ENCODE measurements around the gene LSM3. TPM values are rescaled to one million over a fixed set of nuclear protein-coding genes. Genes with fewer than 3 reads are reported as not detected.

The LSM3 gene
- total RNA-seq, 1 experiment from 2014 or later = 17.4 TPM

- H4K20me1 ChIP-seq (ENCODE audit: insufficient read depth) = no peaks in the 10 kb centered on the region
- CTCF ChIA-PET = interaction anchor here (0.8 to 1.9 kb wide), 2 partner anchors 255 to 310 kb away, joined by 3 to 4 read pairs; no protein-coding TSS in a partner anchor
- no peaks in the 10 kb centered on the region for H3K9me3 ChIP-seq (ENCODE audit: control insufficient read depth in 1 of 2, insufficient read depth in 1 of 2, low read depth in 1 of 2, low read length in 2 of 2)
- POLR2A ChIA-PET = no interaction called here
- no peaks in the 10 kb centered on the region for H3K27me3 ChIP-seq (ENCODE audit: insufficient read depth, low read length)
- H3K4me1 ChIP-seq (ENCODE audit: control insufficient read depth in 1 of 2, insufficient read depth in 2 of 2, low read length in 2 of 2) = no peaks in the 10 kb centered on the region
- H3K9ac ChIP-seq (ENCODE audit: low read length) = no peak overlapping the region
- no peak overlapping the region for H3K4me2 ChIP-seq (ENCODE audit: low read length)
- H3K79me2 ChIP-seq (ENCODE audit: insufficient read depth, low read length) = no peaks in the 10 kb centered on the region
- H3K4me3 ChIP-seq (replicated peaks in 1 of 2; ENCODE audit: low read depth in 1 of 2, low read length in 2 of 2) = no peak overlapping the region
- ATAC-seq (peak; percentile 43; the same call in 1 of the 2 replicates), DNase-seq (ENCODE audit: low read depth, low spot score) (no peak)
- no peak overlapping the region for H3K27ac ChIP-seq (ENCODE audit: low read depth, low read length)
- no peaks in the 10 kb centered on the region for H3K36me3 ChIP-seq (ENCODE audit: control insufficient read depth in 1 of 2, insufficient read depth in 2 of 2, low read length in 2 of 2)
- H2AFZ ChIP-seq (ENCODE audit: low read depth, low read length, poor library complexity, severe bottlenecking) = no peak overlapping the region
- RAD21 ChIA-PET (ENCODE audit: low non-redundant PET in 1 of 2, low total read pairs in 2 of 2, uncharacterized antibody in 2 of 2, unreplicated experiment in 2 of 2) = no interaction called here
- TF ChIP-seq CTCF (IDR thresholded peaks at IDR 0.05 in 2 of 3, conservative IDR thresholded peaks at IDR 0.05 in 1 of 3; ENCODE audit: borderline replicate concordance in 1 of 3, insufficient read depth in 1 of 3, low read depth in 2 of 3, low read length in 2 of 3) = peak in 1 of 3 experiments; percentile 18; a peak in 1 of 6 replicates
- TF ChIP-seq SIN3A (IDR thresholded peaks at IDR 0.05; ENCODE audit: low read depth) = no peak
- no peak for TF ChIP-seq ZFX (IDR thresholded peaks at IDR 0.05)
- TF ChIP-seq EZH2 (IDR thresholded peaks at IDR 0.05) = no peak
- TF ChIP-seq ATF3 (IDR thresholded peaks at IDR 0.05) = no peak
- TF ChIP-seq ELF1 (IDR thresholded peaks at IDR 0.05; ENCODE audit: borderline replicate concordance, low read depth) = no peak
- no peaks in the 10 kb centered on the region for H3K9me2 ChIP-seq (ENCODE audit: insufficient read depth)
- BruUV-seq (replicated peaks) = no TSS peak
- intact Hi-C loops (cut with micrococcal nuclease) = loop anchor here (10.0 kb wide), 1 partner anchor 718 kb away; no protein-coding TSS in a partner anchor
Observed at GRCh38 chr3:14206548-14207177, 28.0 kb downstream of the LSM3 start.

DNA sequence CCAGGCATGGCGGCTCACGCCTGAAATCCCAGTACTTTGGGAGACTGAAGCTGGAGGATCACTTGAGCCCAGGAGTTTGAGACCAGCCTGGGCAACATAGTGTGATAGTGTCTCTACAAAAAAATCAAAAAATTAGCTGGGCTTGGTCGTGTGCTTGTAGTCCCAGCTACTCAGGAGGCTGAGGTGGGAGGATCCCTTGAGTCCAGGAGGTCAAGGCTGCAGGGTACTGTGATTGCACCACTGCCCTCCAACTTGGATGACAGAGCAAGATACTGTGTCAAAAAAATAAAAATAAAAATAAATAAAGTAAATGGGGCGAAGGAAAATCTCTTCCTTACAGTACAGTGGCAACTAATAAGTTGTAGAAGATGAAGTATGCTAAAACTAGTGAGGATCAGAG lies 29.6 kb downstream of the LSM3 start:
- no peaks in the 10 kb centered on the region for H3K27me3 ChIP-seq (ENCODE audit: insufficient read depth, low read length)
- H4K20me1 ChIP-seq (ENCODE audit: insufficient read depth) = no peaks in the 10 kb centered on the region
- no TSS peak for BruUV-seq (replicated peaks)
- no peak overlapping the region for H3K4me3 ChIP-seq (replicated peaks in 1 of 2; ENCODE audit: low read depth in 1 of 2, low read length in 2 of 2)
- intact Hi-C loops (cut with micrococcal nuclease) = loop anchor here (10.0 kb wide), 1 partner anchor 717 kb away; no protein-coding TSS in a partner anchor
- H3K4me1 ChIP-seq (ENCODE audit: control insufficient read depth in 1 of 2, insufficient read depth in 2 of 2, low read length in 2 of 2) = no peaks in the 10 kb centered on the region
- H3K27ac ChIP-seq (ENCODE audit: low read depth, low read length) = no peak overlapping the region
- H3K9me2 ChIP-seq (ENCODE audit: insufficient read depth) = no peaks in the 10 kb centered on the region
- DNase-seq (ENCODE audit: low read depth, low spot score) (no peak), ATAC-seq (no peak)
- ChIA-PET CTCF (no interaction called here), RAD21 (ENCODE audit: low non-redundant PET in 1 of 2, low total read pairs in 2 of 2, uncharacterized antibody in 2 of 2, unreplicated experiment in 2 of 2) (no interaction called here), POLR2A (no interaction called here)
- H3K9ac ChIP-seq (ENCODE audit: low read length) = no peak overlapping the region
- H3K36me3 ChIP-seq (ENCODE audit: control insufficient read depth in 1 of 2, insufficient read depth in 2 of 2, low read length in 2 of 2) = no peaks in the 10 kb centered on the region
- H2AFZ ChIP-seq (ENCODE audit: low read depth, low read length, poor library complexity, severe bottlenecking) = no peak overlapping the region
- H3K9me3 ChIP-seq (ENCODE audit: control insufficient read depth in 1 of 2, insufficient read depth in 1 of 2, low read depth in 1 of 2, low read length in 2 of 2) = no peaks in the 10 kb centered on the region
- no peaks in the 10 kb centered on the region for H3K79me2 ChIP-seq (ENCODE audit: insufficient read depth, low read length)
- no peak overlapping the region for H3K4me2 ChIP-seq (ENCODE audit: low read length)
- no peak for TF ChIP-seq RAD21 (IDR thresholded peaks at IDR 0.05; ENCODE audit: low read depth)
- TF ChIP-seq, protein P1, sequence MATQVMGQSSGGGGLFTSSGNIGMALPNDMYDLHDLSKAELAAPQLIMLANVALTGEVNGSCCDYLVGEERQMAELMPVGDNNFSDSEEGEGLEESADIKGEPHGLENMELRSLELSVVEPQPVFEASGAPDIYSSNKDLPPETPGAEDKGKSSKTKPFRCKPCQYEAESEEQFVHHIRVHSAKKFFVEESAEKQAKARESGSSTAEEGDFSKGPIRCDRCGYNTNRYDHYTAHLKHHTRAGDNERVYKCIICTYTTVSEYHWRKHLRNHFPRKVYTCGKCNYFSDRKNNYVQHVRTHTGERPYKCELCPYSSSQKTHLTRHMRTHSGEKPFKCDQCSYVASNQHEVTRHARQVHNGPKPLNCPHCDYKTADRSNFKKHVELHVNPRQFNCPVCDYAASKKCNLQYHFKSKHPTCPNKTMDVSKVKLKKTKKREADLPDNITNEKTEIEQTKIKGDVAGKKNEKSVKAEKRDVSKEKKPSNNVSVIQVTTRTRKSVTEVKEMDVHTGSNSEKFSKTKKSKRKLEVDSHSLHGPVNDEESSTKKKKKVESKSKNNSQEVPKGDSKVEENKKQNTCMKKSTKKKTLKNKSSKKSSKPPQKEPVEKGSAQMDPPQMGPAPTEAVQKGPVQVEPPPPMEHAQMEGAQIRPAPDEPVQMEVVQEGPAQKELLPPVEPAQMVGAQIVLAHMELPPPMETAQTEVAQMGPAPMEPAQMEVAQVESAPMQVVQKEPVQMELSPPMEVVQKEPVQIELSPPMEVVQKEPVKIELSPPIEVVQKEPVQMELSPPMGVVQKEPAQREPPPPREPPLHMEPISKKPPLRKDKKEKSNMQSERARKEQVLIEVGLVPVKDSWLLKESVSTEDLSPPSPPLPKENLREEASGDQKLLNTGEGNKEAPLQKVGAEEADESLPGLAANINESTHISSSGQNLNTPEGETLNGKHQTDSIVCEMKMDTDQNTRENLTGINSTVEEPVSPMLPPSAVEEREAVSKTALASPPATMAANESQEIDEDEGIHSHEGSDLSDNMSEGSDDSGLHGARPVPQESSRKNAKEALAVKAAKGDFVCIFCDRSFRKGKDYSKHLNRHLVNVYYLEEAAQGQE (IDR thresholded peaks at IDR 0.05; ENCODE audit: low read depth) = no peak
- TF ChIP-seq EZH2phosphoT487 (IDR thresholded peaks at IDR 0.05; ENCODE audit: borderline replicate concordance) = no peak
- TF ChIP-seq SIN3A (IDR thresholded peaks at IDR 0.05; ENCODE audit: low read depth) = no peak
- no peak for TF ChIP-seq CTCF (IDR thresholded peaks at IDR 0.05 in 2 of 3, conservative IDR thresholded peaks at IDR 0.05 in 1 of 3; ENCODE audit: borderline replicate concordance in 1 of 3, insufficient read depth in 1 of 3, low read depth in 2 of 3, low read length in 2 of 3)
- TF ChIP-seq JUND (IDR thresholded peaks at IDR 0.05) = no peak
- no peak for TF ChIP-seq CBX3 (IDR thresholded peaks at IDR 0.05; ENCODE audit: low read depth)

All from HCT116 (cell line).